Trophoblast cell (in vitro differentiated cells and primary cell): ENCODE measurements around the gene RNLS.

Source experiments
- DNase-seq, 2 donors: peaks; one replicate each; pipeline ENCODE4 v3.0.0-alpha.2; 2016
- H2AFZ ChIP-seq: 2 replicates; pipeline ENCODE4 v1.6.1; 2013; ENCODE audit warnings: low read length, moderate library complexity, mild to moderate bottlenecking; ENCODE audit not compliant: insufficient read depth, poor library complexity
- H2AK5ac ChIP-seq: 2 replicates; pipeline ENCODE4 v1.6.1; 2013; ENCODE audit warnings: mild to moderate bottlenecking, low read length
- H2BK120ac ChIP-seq: 2 replicates; pipeline ENCODE4 v1.6.1; 2013; ENCODE audit warnings: low read length, mild to moderate bottlenecking, moderate library complexity; ENCODE audit not compliant: insufficient read depth, poor library complexity
- H2BK12ac ChIP-seq: 2 replicates; pipeline ENCODE4 v1.6.1; 2013; ENCODE audit warnings: mild to moderate bottlenecking, low read length, moderate library complexity
- H2BK5ac ChIP-seq: 2 replicates; pipeline ENCODE4 v1.6.1; 2013; ENCODE audit warnings: low read length, low read depth, moderate library complexity, mild to moderate bottlenecking; ENCODE audit not compliant: poor library complexity
- H3K14ac ChIP-seq: 2 replicates; pipeline ENCODE4 v1.6.1; 2013; ENCODE audit warnings: mild to moderate bottlenecking, low read length
- H3K18ac ChIP-seq: 2 replicates; pipeline ENCODE4 v1.6.1; 2013; ENCODE audit warnings: mild to moderate bottlenecking, low read length
- H3K23ac ChIP-seq: 2 replicates; pipeline ENCODE4 v1.6.1; 2013; ENCODE audit warnings: low read length
- H3K27ac ChIP-seq: 2 replicates; pipeline ENCODE4 v1.5.1; 2013; ENCODE audit warnings: low read depth, mild to moderate bottlenecking, inconsistent platforms, low read length, moderate library complexity
- H3K27me3 ChIP-seq: 2 replicates; pipeline ENCODE4 v1.6.1; 2013; ENCODE audit warnings: inconsistent platforms, mild to moderate bottlenecking, low read length, moderate library complexity; ENCODE audit not compliant: insufficient read depth
- H3K36me3 ChIP-seq, 2 experiments: 1 replicate in 1 of 2; 2 replicates in 1 of 2; pipeline ENCODE4 v1.6.1; 2013; ENCODE audit warnings: low read length in 2 of 2, mild to moderate bottlenecking in 2 of 2, moderate library complexity in 1 of 2; ENCODE audit not compliant: insufficient read depth in 2 of 2, control insufficient read depth in 1 of 2
- H3K4ac ChIP-seq: 2 replicates; pipeline ENCODE4 v1.6.1; 2013; ENCODE audit warnings: low read depth, mild to moderate bottlenecking, low read length, moderate library complexity
- H3K4me1 ChIP-seq, 2 experiments: 1 replicate in 1 of 2; 2 replicates in 1 of 2; pipeline ENCODE4 v1.6.1; 2013; ENCODE audit warnings: low read length in 2 of 2, mild to moderate bottlenecking in 2 of 2, moderate library complexity in 1 of 2; ENCODE audit not compliant: insufficient read depth in 2 of 2, control insufficient read depth in 1 of 2
- H3K4me2 ChIP-seq: 2 replicates; pipeline ENCODE4 v1.6.1; 2013; ENCODE audit warnings: inconsistent platforms, mild to moderate bottlenecking, low read length, moderate library complexity
- H3K4me3 ChIP-seq: 2 replicates; pipeline ENCODE4 v1.5.1; 2013; ENCODE audit warnings: mild to moderate bottlenecking, low read depth, low read length, inconsistent platforms
- H3K79me1 ChIP-seq: one replicate; pipeline ENCODE4 v1.6.1; 2013; ENCODE audit warnings: low read length
- H3K79me2 ChIP-seq: 2 replicates; pipeline ENCODE4 v1.6.1; 2013; ENCODE audit warnings: low read length, mild to moderate bottlenecking; ENCODE audit not compliant: control insufficient read depth, insufficient read depth, poor library complexity
- H3K9ac ChIP-seq: 2 replicates; pipeline ENCODE4 v1.6.1; 2013; ENCODE audit warnings: mild to moderate bottlenecking, low read length
- H3K9me3 ChIP-seq: 2 replicates; pipeline ENCODE4 v1.6.1; 2013; ENCODE audit warnings: low read depth, mild to moderate bottlenecking, control low read depth, inconsistent platforms, low read length; ENCODE audit not compliant: insufficient read depth
- H4K12ac ChIP-seq: 2 replicates; pipeline ENCODE4 v1.6.1; 2013; ENCODE audit warnings: low read depth, mild to moderate bottlenecking, low read length, moderate library complexity
- H4K8ac ChIP-seq: 2 replicates; pipeline ENCODE4 v1.6.1; 2013; ENCODE audit warnings: low read depth, mild to moderate bottlenecking, low read length, moderate library complexity
- H4K91ac ChIP-seq: one replicate; pipeline ENCODE4 v1.6.1; 2013; ENCODE audit warnings: low read depth, mild to moderate bottlenecking, low read length, moderate library complexity
- WGBS: extraction: QIAGEN DNeasy Blood & Tissue Kit; methylation state at CpG from one replicate; pipeline ENCODE4 v1.1.7; 2013; ENCODE audit warnings: missing lambda C conversion rate; ENCODE audit not compliant: insufficient read length, insufficient coverage; ENCODE audit errors: extremely low coverage; 5-methylcytosine and 5-hydroxymethylcytosine counted together

RNLS gene

DNA sequence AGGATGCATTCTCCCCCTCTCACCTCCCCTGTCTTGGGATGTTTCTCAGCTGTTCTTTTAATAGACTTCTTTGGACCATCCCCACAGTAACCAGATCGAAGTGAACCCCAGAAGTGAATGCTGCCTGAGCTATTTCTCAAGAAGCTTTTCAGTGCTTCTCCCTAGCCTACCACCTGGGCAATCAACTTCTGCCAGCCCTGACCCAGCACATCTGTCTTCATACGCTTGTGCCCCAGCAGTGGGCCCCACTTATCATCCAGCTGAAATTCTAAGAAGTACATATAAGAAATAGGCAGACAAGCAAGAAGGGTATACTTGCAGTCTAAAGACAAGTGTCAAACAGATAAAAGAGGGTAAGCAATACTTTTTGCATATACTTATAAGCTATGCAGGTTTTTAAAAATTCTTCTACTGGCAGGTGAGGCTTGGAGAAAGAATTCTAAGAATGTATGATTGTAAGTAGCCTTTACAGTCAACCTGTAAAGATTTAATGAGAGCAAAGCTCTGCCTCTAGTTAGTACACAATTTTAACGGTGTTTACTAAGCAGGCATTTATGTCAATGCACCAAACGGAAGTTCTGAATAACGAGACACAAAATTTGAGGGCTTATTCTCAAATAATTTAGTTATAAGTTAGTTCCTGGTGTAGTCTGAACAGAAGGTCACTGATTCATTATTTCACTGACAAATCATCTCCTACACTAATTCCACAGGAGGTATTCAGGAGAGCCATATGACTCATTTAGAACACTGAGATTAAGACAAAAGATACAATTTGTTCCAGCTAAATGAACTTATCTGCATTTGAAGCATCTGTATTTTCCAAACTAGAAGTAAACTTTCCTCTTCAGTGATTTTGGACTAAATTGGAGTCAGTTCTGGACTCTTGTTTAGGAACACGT lies 83.3 kb downstream of the RNLS start:
- Histone ChIP-seq H4K12ac (no peak overlapping the region), H3K79me1 (no peaks in the 10 kb centered on the region), H2BK12ac (no peak overlapping the region), H4K91ac (no peak overlapping the region), H3K23ac (no peak overlapping the region), H3K36me3 (no peaks in the 10 kb centered on the region), H3K18ac (no peak overlapping the region), H3K14ac (no peak overlapping the region), H3K4me2 (no peak overlapping the region), H3K27me3 (no peaks in the 10 kb centered on the region), H3K79me2 (no peaks in the 10 kb centered on the region), H3K4me1 (peaks cover 0 to 2% of the 10 kb centered on the region in 2 experiments), H3K4me3 (no peak overlapping the region), H3K9ac (no peak overlapping the region), H2BK5ac (no peak overlapping the region), H3K9me3 (no peaks in the 10 kb centered on the region), H4K8ac (no peak overlapping the region), H3K27ac (no peak overlapping the region), H2BK120ac (no peak overlapping the region), H2AFZ (no peak overlapping the region), H2AK5ac (no peak overlapping the region), H3K4ac (no peak overlapping the region)
- peak; percentile 2 to 53 for DNase-seq
- no CpG with 5 or more reads among the region's 6 CpGs for WGBS

DNA sequence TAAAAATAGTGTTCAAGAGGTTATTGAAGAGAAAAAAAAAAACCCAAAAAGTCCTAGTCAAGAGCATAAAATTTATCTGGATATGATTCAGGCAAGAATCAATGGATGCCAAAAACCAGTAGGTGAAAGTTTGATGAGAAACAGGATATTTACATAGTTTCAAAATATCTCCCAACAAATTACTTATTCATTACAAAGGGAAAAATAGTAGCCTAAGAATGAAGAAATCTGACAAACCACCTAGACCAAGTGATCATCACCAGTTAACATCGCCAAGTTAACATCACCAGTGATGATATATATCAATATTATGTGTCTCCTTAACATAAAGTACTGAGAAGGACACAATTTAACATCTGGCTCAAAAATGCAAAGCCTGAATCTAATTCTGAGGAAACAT lies 85.2 kb downstream of the RNLS start:
- no peak overlapping the region for H3K4me3 ChIP-seq
- H2BK120ac ChIP-seq: no peak overlapping the region
- H2BK12ac ChIP-seq: no peak overlapping the region
- no peak overlapping the region for H3K9ac ChIP-seq
- no peak overlapping the region for H4K91ac ChIP-seq
- H4K12ac ChIP-seq: no peak overlapping the region
- H4K8ac ChIP-seq: no peak overlapping the region
- H3K14ac ChIP-seq: no peak overlapping the region
- H2AK5ac ChIP-seq: no peak overlapping the region
- no peak overlapping the region for H3K27ac ChIP-seq
- H3K27me3 ChIP-seq: no peaks in the 10 kb centered on the region
- H2BK5ac ChIP-seq: no peak overlapping the region
- no peak for DNase-seq
- H2AFZ ChIP-seq: no peak overlapping the region
- no peak overlapping the region for H3K23ac ChIP-seq
- no peaks in the 10 kb centered on the region for H3K9me3 ChIP-seq
- no peaks in the 10 kb centered on the region for H3K79me2 ChIP-seq
- H3K4ac ChIP-seq: no peak overlapping the region
- no CpG with 5 or more reads among the region's 1 CpG for WGBS
- no peaks in the 10 kb centered on the region for H3K36me3 ChIP-seq
- H3K4me2 ChIP-seq: no peak overlapping the region
- peaks cover 0 to 2% of the 10 kb centered on the region in 2 experiments for H3K4me1 ChIP-seq
- no peaks in the 10 kb centered on the region for H3K79me1 ChIP-seq
- H3K18ac ChIP-seq: no peak overlapping the region

DNA sequence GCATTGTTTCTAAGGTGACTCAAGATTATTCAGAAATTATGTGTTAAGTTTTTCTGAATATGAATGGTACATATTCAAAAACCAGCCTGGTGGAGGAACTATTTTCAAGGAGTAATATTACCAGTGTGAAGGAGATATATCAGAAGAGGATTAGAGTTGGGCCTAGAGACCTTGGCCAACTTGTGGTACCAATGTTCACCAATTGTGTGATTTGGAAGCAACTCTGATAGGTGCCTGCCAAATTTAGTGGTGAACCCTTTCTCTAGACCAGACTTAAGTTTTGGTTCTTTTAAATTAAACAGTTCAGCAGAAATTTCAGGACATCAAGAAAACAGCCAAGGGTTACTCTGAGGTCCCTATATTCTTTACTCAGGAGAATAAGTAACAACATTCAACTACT lies 88.6 kb downstream of the RNLS start:
- H2AFZ ChIP-seq: no peak overlapping the region
- no peak overlapping the region for H2BK120ac ChIP-seq
- peaks cover 0 to under 1% of the 10 kb centered on the region in 2 experiments for H3K4me1 ChIP-seq
- H3K9ac ChIP-seq: no peak overlapping the region
- H3K4me2 ChIP-seq: no peak overlapping the region
- no peak overlapping the region for H3K4me3 ChIP-seq
- no peak overlapping the region for H4K12ac ChIP-seq
- no peaks in the 10 kb centered on the region for H3K9me3 ChIP-seq
- H2BK12ac ChIP-seq: no peak overlapping the region
- no peak for DNase-seq
- H3K79me1 ChIP-seq: no peaks in the 10 kb centered on the region
- H3K27ac ChIP-seq: no peak overlapping the region
- H3K27me3 ChIP-seq: no peaks in the 10 kb centered on the region
- no peak overlapping the region for H4K91ac ChIP-seq
- no peaks in the 10 kb centered on the region for H3K36me3 ChIP-seq
- H3K4ac ChIP-seq: no peak overlapping the region
- H3K14ac ChIP-seq: no peak overlapping the region
- no peak overlapping the region for H4K8ac ChIP-seq
- no peaks in the 10 kb centered on the region for H3K79me2 ChIP-seq
- H3K18ac ChIP-seq: no peak overlapping the region
- H2AK5ac ChIP-seq: no peak overlapping the region
- H3K23ac ChIP-seq: no peak overlapping the region
- no peak overlapping the region for H2BK5ac ChIP-seq

DNA sequence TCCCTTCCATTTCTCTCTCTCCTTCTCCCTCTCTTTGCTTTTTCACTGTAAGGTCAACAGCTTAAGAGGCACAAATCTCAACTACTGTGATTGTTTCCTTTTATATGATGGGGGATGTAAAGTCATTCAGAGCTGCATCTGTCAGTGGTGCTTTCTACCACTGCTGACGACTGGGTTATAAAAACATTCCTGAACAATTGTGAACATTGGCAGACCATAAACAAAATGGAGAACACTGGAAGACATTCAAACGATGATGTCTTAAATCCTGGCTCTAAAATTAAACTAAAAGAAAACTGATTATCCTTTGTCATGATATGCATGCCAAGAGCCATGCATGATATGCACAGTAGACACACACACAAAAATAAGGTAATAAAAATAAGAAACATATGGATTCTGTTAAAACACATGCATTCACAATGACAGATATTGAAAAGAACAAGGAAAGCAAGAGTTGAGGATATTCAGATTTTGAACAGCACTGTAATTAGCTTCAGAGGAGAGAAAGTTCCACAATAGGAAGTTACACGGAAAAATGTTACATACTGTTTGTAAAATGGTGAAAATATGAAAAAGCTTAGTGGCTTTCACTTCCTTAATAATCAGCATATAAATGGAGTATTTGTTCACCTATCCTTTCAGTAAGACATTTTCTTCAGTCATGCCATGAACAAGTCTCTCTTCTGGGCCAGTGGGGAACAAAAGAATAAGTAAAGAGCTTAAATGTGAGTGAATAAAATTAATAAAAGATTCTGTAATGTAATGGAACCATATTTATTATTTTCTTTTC lies 89.2 kb downstream of the RNLS start:
- no peak overlapping the region for H3K4ac ChIP-seq
- H2AFZ ChIP-seq: no peak overlapping the region
- no peak overlapping the region for H3K9ac ChIP-seq
- no peak overlapping the region for H2AK5ac ChIP-seq
- H3K79me2 ChIP-seq: no peaks in the 10 kb centered on the region
- no peaks in the 10 kb centered on the region for H3K27me3 ChIP-seq
- H3K36me3 ChIP-seq: no peaks in the 10 kb centered on the region
- no peak overlapping the region for H2BK5ac ChIP-seq
- H3K4me3 ChIP-seq: no peak overlapping the region
- no peak overlapping the region for H4K12ac ChIP-seq
- H2BK12ac ChIP-seq: no peak overlapping the region
- H3K4me1 ChIP-seq: no peaks in the 10 kb centered on the region
- no peaks in the 10 kb centered on the region for H3K9me3 ChIP-seq
- no peak overlapping the region for H4K8ac ChIP-seq
- no peak overlapping the region for H3K14ac ChIP-seq
- no peak for DNase-seq
- no peak overlapping the region for H2BK120ac ChIP-seq
- H3K4me2 ChIP-seq: no peak overlapping the region
- WGBS: no CpG with 5 or more reads among the region's 3 CpGs
- no peaks in the 10 kb centered on the region for H3K79me1 ChIP-seq
- no peak overlapping the region for H3K18ac ChIP-seq
- no peak overlapping the region for H3K23ac ChIP-seq
- H4K91ac ChIP-seq: no peak overlapping the region
- no peak overlapping the region for H3K27ac ChIP-seq
